ENCODE measurements around the gene RASA3. TPM values are rescaled to one million over a fixed set of nuclear protein-coding genes. Genes with fewer than 3 reads are reported as not detected.
A peak's percentile ranks its signal among the peaks of the same experiment; 100 is the strongest.
"Not testable (repeated sequence)": the region's sequence is repeated elsewhere in the genome, so short reads cannot be mapped to it uniquely, and the experiment has no call there.

RASA3 gene
- total RNA-seq, 1 experiment from 2014 or later = 16.5 TPM

DNA sequence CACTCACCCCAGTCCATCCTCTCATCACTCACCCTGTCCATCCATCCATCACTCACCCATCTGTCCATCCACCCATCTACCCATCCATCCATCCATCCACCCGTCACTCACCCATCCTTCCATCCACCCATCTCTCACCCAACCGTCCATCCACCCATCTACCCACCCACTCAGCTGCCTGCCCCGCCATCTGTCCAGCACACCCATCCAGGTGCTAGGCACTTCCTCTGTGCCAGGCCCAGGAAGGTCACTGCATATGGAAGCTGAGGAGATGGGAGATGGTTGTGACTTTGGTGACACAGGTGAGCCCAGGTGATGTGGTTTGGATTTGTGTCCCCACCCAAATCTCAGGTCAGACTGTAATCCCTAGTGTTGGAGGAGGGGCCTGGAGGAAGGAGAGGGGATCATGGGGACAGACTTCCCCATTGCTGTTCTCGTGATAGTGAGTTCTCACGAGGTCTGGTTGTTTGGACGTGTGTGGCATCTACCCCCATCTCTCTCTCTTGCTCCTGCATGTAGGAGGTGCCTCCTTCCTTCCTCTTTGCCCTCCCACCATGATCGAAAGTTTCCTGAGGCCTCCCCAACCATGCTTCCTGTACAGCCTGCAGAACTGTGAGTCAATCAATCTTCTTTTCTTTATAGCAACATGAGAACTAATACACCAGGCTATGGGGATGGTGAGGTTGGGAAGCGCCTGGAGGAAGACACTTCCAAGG lies 142.7 kb downstream of the RASA3 start:
- DNase-seq = no peak
- no peak overlapping the region for H3K4me3 ChIP-seq (ENCODE audit: insufficient read depth, low read depth, low read length)
- no peaks in the 10 kb centered on the region for H3K27me3 ChIP-seq (ENCODE audit: control insufficient read depth, insufficient read depth, low read length)
- H3K36me3 ChIP-seq (replicated peaks; ENCODE audit: control insufficient read depth, insufficient read depth, low read length) = peaks cover 11% of the 10 kb centered on the region

DNA sequence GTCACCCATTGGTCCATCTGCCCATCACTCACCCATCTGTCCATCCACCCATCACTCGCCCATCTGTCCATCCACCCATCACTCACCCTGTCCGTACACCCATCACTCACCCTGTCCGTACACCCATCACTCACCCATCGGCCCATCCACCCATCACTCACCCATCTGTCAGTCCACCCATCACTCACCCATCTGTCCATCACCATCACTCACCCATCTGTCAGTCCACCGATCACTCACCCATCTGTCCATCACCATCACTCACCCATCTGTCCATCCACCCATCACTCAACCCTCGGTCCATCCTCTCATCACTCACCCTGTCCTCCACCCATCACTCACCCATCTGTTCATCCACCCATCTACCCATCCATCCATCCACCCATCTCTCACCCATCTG lies 143.6 kb downstream of the RASA3 start:
- not testable (repeated sequence) for H3K27me3 ChIP-seq (ENCODE audit: control insufficient read depth, insufficient read depth, low read length); DNase-seq; H3K4me3 ChIP-seq (ENCODE audit: insufficient read depth, low read depth, low read length)
- H3K36me3 ChIP-seq (replicated peaks; ENCODE audit: control insufficient read depth, insufficient read depth, low read length) = peaks cover 11% of the 10 kb centered on the region

DNA sequence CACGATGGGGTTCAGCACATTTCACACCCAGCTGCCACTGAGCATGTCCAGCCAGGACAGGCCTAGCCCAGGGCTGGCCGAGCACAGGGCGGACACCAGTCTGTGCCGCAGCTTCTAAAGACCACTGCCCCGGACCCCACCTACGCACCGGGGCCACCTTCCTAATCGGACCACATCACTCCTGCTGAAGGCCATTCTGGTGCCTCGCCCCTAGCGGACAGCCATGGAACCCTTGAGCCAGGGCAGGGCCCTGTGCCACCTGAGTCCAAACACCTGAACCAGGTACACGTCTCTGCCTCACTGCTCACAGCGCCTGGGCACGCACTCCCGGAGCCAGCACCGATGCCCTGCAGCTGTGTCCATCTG lies 150.1 kb downstream of the RASA3 start:
- Histone ChIP-seq H3K27me3 (ENCODE audit: control insufficient read depth, insufficient read depth, low read length) (no peaks in the 10 kb centered on the region), H3K4me3 (ENCODE audit: insufficient read depth, low read depth, low read length) (no peak overlapping the region), H3K36me3 (replicated peaks; ENCODE audit: control insufficient read depth, insufficient read depth, low read length) (peaks cover 2% of the 10 kb centered on the region)
- DNase-seq = no peak

DNA sequence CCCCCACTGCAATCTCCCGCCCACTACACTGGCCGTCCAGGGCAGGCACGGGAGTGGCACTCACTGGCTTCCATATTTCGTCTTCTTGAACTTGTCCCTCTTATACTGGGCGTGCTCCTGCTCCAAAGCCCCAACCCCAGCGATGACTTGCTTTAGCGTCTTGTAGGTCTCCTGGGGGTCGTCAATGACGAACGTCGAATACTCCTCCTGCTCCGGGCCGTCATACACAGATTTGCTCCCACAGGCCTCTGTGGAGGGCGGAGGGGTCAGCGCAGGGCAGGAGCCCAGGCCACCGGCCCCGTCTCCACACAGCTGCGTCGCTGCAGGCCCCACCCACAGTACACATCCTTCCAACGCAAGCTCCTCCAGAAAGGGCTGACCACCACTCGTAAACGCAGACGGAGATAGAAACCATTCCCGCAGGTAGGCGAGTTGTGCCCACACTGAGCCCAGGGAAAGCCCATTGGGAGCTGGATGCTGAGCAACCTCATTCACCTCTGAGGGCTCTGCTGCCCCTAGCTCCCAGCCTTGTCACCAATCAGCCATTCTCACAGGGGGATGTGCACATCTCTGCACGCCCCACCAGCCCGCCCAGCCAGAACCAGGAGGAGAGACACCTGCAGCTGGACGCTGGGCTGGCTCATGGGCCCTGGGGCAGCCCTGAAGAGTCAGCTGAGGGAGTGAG lies 150.7 kb downstream of the RASA3 start:
- peaks cover 2% of the 10 kb centered on the region for H3K36me3 ChIP-seq (replicated peaks; ENCODE audit: control insufficient read depth, insufficient read depth, low read length)
- no peak for DNase-seq
- H3K4me3 ChIP-seq (ENCODE audit: insufficient read depth, low read depth, low read length) = no peak overlapping the region
- H3K27me3 ChIP-seq (ENCODE audit: control insufficient read depth, insufficient read depth, low read length) = no peaks in the 10 kb centered on the region

DNA sequence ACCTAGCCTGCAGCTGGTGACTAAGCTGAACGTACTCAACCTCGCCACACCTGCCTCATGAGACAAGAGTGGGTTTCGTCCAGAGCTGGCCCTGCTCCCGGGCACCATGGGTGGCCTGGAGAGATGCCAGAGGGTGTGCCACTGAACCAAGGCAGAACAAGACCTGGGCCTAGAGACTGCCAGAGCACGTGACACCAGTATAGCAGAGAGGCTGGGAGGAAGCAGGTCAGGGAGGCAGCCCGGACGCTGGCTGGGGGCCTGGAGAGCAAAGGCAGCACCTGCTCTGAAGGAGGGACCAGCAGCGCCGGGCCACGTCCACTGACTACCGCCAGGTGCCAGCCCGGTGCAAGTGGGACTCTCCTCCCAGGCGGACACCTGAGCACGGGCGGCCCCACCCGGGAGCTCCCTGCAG lies 151.2 kb downstream of the RASA3 start:
- peaks cover 2% of the 10 kb centered on the region for H3K36me3 ChIP-seq (replicated peaks; ENCODE audit: control insufficient read depth, insufficient read depth, low read length)
- H3K4me3 ChIP-seq (ENCODE audit: insufficient read depth, low read depth, low read length) = no peak overlapping the region
- no peak for DNase-seq
- H3K27me3 ChIP-seq (ENCODE audit: control insufficient read depth, insufficient read depth, low read length) = no peaks in the 10 kb centered on the region

DNA sequence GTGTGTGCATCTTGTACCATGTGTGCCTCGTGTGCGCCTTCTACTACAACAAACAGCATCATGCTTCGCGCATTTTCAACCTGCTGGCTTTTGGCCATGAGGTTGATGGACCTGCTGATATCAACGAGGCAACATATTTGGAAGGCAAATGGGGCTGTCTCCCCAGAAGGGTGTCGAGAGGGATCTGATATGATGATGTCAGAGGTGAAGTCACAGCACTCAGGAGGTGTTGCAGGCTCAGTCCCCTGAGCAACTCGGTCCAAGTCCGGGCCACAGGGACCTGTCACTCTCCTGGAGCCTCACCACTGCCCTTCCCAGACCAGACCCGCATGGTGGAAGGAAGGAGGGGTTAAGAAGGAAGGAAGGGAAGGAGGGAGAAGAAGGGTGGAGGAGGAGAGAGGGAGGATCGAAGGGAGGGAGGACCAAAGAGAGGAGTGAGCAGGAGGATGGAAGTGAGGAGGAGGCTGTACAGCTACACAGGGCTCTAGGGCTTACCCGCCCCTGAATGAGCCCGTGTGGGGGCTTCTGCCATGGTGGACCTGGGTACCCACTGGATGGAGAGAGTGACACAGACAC lies 151.8 kb downstream of the RASA3 start:
- no peaks in the 10 kb centered on the region for H3K27me3 ChIP-seq (ENCODE audit: control insufficient read depth, insufficient read depth, low read length)
- DNase-seq = no peak
- H3K4me3 ChIP-seq (ENCODE audit: insufficient read depth, low read depth, low read length) = no peak overlapping the region
- peaks cover 2% of the 10 kb centered on the region for H3K36me3 ChIP-seq (replicated peaks; ENCODE audit: control insufficient read depth, insufficient read depth, low read length)

DNA sequence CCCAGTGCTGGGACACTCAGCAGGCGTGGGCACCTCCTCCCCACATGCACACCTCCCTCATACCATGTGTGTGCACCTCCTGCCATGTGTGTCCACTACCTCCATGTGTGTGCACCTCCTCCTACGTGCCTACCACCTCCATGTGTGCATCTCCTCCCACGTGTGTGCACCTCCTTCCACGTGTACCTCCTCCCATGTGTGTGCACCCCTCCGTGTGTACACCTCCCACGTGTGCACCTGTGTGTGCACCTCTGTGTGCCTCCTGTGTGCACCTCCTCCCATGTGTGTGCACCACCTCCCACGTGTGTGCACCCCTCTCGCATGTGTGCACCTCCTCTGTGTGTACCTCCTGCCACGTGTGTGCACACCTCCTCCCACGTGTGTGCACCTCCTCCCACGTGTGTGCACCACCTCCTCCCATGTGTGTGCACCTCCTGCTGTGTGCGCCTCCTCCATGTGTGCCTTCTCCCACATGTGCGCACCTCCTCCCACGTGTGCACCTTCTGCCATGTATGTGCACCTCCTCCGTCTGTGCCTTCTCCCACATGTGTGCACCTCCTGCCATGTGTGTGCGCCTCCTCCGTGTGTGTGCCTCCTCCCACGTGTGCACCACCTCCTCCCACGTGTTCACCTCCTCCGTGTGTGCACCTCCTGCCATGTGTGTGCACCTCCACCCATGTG lies 152.5 kb downstream of the RASA3 start:
- Histone ChIP-seq H3K4me3 (ENCODE audit: insufficient read depth, low read depth, low read length) (no peak overlapping the region), H3K27me3 (ENCODE audit: control insufficient read depth, insufficient read depth, low read length) (no peaks in the 10 kb centered on the region), H3K36me3 (replicated peaks; ENCODE audit: control insufficient read depth, insufficient read depth, low read length) (peaks cover 2% of the 10 kb centered on the region)
- DNase-seq = no peak

DNA sequence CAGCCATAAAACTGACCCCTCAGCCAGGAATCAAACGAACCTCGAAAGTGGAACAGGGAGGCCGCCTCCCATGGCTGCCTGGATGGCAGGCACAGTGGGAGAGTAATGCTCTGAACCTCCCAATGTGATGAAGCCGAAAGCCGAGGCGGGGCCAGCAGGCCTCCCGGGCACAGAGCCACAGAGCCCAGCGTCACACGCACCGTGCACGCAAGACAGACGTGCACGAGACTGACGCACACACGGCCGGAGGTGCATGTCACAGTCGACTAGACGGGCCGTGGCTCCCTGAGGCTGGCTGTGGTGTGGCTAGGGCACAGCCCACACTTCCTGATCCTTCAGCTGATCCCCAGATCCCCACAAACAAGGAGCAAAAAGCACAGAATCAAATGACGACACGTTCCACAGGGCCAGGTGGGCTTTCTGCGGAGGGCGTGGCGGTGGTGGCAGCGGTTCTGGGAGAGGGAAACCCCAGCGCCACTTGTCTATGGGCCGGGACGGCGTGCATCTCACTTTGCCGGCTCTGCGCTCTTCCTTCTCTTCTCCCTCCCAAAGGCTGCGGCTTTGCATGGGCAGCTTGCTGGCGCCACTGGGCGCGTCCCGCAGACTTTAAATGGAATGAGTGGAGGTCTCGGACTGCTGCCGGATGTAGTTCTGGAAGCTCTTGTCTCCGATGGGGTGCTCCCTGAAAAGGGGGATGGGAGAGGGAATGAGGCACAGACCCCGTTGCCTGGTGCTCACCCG lies 153.5 kb downstream of the RASA3 start:
- Histone ChIP-seq H3K36me3 (replicated peaks; ENCODE audit: control insufficient read depth, insufficient read depth, low read length) (peaks cover 2% of the 10 kb centered on the region), H3K27me3 (ENCODE audit: control insufficient read depth, insufficient read depth, low read length) (no peaks in the 10 kb centered on the region), H3K4me3 (ENCODE audit: insufficient read depth, low read depth, low read length) (no peak overlapping the region)
- DNase-seq = no peak

DNA sequence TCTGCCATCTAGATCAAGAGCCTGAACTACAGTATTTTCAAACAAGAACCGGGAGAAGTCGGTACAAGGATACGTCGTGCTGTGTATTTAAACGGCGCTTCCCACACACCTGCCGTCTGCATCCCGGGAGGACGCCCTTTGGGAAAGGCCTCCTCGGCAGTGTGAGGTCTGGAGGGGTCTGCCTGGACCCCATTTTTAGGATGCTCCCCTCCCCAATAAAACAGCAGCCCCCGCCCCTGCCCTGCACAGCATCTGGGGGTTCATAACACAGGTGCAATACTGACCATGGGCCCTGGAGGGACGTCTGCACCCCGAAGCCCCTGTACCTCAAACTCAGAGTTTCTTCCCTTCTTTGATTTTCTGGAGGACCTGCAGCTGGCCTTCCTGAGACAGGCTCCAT lies 154.4 kb downstream of the RASA3 start:
- H3K36me3 ChIP-seq (replicated peaks; ENCODE audit: control insufficient read depth, insufficient read depth, low read length) = peaks cover 2% of the 10 kb centered on the region
- H3K4me3 ChIP-seq (ENCODE audit: insufficient read depth, low read depth, low read length) = no peak overlapping the region
- no peaks in the 10 kb centered on the region for H3K27me3 ChIP-seq (ENCODE audit: control insufficient read depth, insufficient read depth, low read length)
- no peak for DNase-seq

DNA sequence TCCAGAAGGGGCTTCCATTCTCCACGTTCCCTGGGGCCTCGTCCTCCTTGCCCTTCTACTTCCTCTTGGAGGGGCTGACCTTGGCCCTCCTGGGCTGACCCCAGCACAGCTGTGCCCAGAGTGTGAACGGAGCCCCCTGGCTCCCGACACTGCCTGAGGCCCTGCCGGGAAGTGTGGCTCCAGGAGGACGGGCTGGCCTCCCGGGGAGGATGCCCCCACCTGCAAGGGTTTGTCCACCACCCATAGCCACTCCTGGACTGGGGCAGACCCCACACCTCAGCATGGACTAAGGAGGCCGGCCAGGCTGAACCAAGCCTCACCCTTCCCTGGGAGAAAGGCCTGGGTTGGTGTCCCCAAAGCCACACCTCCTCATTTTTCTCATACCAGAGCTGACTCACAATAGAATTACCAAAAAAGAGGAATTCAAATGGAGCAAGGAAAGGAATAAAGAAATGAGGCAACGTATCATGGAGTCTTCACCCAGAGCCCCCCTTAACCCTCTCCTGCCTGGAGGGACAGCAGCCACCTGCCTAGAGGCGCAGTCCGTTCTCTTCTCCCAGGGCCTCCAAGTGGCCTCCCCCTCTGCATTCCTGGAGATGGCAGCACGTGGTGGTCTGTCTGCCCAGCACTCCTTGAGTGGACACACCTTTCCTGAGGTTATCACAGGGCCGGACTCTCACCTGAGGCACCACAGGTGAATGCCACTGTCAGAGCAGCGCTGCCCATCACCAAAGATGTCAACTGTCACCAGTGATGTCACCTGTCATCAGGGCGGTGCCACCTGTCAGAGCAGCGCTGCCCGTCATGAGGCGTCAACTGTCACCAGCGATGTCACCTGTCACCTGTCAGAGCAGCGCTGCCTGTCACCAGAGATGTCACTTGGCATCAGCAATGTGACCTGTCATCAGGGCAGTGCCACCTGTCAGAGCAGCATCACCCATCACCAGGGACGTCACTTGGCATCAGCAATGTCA lies 155.4 kb downstream of the RASA3 start:
- Histone ChIP-seq H3K4me3 (ENCODE audit: insufficient read depth, low read depth, low read length) (no peak overlapping the region), H3K27me3 (ENCODE audit: control insufficient read depth, insufficient read depth, low read length) (no peaks in the 10 kb centered on the region), H3K36me3 (replicated peaks; ENCODE audit: control insufficient read depth, insufficient read depth, low read length) (peaks cover 2% of the 10 kb centered on the region)
- DNase-seq = peak; percentile 62

DNA sequence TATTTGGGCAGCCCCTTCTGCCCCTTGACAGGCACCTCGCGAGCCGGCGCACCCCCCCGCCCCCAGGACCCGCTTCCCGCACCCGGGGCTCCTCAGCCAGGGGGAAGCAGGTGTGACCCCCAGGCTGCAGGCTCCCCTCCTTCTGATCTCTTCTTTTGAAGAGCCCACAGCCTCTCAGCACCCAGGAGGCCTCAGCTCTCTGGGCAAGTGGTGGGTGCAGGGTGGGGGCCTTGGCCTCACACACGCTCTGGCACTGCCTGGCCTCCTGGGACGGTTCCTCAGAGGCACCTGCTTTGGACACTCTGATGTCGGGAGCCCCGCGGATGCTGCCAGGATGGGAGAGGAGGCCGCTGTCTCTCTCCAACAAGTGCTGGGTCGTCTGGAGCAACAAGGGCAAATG lies 157.0 kb downstream of the RASA3 start:
- H3K36me3 ChIP-seq (replicated peaks; ENCODE audit: control insufficient read depth, insufficient read depth, low read length) = peaks cover 2% of the 10 kb centered on the region
- H3K27me3 ChIP-seq (ENCODE audit: control insufficient read depth, insufficient read depth, low read length) = no peaks in the 10 kb centered on the region
- no peak overlapping the region for H3K4me3 ChIP-seq (ENCODE audit: insufficient read depth, low read depth, low read length)
- DNase-seq = no peak

DNA sequence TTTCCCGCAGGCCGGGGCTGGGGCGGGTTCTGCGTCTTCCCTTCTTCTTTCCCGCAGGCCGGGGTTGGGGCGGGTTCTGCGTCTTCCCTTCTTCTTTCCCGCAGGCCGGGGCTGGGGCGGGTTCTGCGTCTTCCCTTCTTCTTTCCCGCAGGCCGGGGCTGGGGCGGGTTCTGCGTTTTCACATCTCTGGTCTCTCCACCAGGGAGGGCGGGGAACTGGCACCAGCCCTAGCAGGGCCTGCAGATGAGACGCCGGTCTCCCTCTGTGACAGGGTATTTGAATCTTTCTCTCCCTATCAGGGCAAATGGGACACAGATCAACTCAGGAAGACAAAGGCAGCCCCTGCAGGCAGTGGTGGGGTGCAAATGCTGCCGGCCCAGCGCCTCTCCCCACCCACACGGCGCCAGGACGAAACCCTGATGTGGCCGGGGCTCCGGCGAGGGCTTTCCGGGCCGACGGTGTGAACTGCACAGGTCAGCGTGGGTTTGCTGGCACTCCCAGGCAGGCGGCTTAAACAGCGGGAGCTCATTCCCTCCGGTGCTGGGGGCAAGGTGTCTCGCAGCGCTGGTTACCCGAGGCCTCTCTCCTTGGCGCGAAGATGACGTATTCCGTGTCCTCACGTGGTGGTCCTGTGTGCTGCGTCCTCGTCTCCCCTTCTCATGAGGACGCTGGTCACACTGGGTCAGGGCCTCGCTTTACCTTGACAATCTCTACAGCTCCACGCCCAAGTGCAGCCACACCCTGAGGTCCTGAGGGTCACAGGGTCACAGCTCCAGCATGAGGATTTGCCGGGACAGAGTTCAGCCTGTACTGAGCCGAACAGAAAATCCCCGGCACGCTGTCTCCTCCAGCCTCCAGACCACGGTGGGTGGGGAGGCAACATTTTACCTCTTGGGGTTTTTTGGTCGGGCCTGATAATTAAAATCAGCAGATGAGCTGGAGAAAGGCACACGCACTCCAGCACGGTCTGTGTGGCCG lies 157.8 kb downstream of the RASA3 start:
- DNase-seq = peak; percentile 56

More for the DNA sequence above, 157.8 kb downstream of the RASA3 start:
- Histone ChIP-seq H3K36me3 (replicated peaks; ENCODE audit: control insufficient read depth, insufficient read depth, low read length) (peaks cover under 1% of the 10 kb centered on the region; the same call in 1 of the 2 replicates), H3K4me3 (ENCODE audit: insufficient read depth, low read depth, low read length) (no peak overlapping the region), H3K27me3 (ENCODE audit: control insufficient read depth, insufficient read depth, low read length) (no peaks in the 10 kb centered on the region)
